ENCODE results near the gene RHOT1.

RHOT1 gene

GRCh38 chr17:32215696-32216095, 73.4 kb downstream of the RHOT1 start:
- no peak overlapping the region for H3K4me3 ChIP-seq (ENCODE audit: low read length)
- no peak for TF ChIP-seq ZNF274 (IDR thresholded peaks at IDR 0.05; ENCODE audit: low read depth, low read length)

GRCh38 chr17:32222621-32223020, 80.3 kb downstream of the RHOT1 start:
- no peak overlapping the region for H3K4me3 ChIP-seq (ENCODE audit: low read length)
- TF ChIP-seq ZNF274 (IDR thresholded peaks at IDR 0.05; ENCODE audit: low read depth, low read length): no peak

DNA sequence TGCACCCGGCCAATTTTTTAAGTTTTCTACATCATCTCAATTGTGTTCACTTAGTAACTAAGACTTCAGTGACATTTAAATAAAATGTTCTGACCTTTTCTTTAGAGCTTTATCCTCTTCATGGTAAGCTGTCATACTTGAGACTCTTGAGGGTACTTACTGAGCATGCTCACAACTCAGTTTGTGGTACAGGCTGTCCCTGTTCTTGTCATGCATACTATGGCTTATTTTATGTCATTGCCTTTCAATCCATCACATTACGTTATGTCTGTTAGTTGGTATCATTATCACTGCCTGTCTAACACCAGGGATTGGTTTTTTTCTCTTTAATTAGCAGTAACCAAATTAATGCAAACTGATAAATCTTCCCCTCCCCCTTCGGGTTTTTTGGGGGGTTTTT, 81.4 kb downstream of the RHOT1 start:
- no peak for TF ChIP-seq ZNF274 (IDR thresholded peaks at IDR 0.05; ENCODE audit: low read depth, low read length)

GRCh38 chr17:32226886-32227285, 84.6 kb downstream of the RHOT1 start:
- H3K4me3 ChIP-seq (ENCODE audit: low read length): no peak overlapping the region
- TF ChIP-seq ZNF274 (IDR thresholded peaks at IDR 0.05; ENCODE audit: low read depth, low read length): no peak

More for the DNA sequence above, 81.4 kb downstream of the RHOT1 start:
- no peak overlapping the region for H3K4me3 ChIP-seq (ENCODE audit: low read length)

- no peak for TF ChIP-seq ZNF274 (IDR thresholded peaks at IDR 0.05; ENCODE audit: low read depth, low read length)
- H3K4me3 ChIP-seq (ENCODE audit: low read length): no peak overlapping the region
These were observed 85.6 kb downstream of the RHOT1 start for GRCh38 chr17:32227910-32228309.

- no peak overlapping the region for H3K4me3 ChIP-seq (ENCODE audit: low read length)
- TF ChIP-seq ZNF274 (IDR thresholded peaks at IDR 0.05; ENCODE audit: low read depth, low read length): no peak
These were observed 93.3 kb downstream of the RHOT1 start for GRCh38 chr17:32235588-32235987.

- no peak for TF ChIP-seq ZNF274 (IDR thresholded peaks at IDR 0.05; ENCODE audit: low read depth, low read length)
- no peak overlapping the region for H3K4me3 ChIP-seq (ENCODE audit: low read length)
These were observed 97.2 kb downstream of the RHOT1 start for GRCh38 chr17:32239456-32239855.

- TF ChIP-seq ZNF274 (IDR thresholded peaks at IDR 0.05; ENCODE audit: low read depth, low read length): no peak
- no peak overlapping the region for H3K4me3 ChIP-seq (ENCODE audit: low read length)
These were observed 98.4 kb downstream of the RHOT1 start for GRCh38 chr17:32240750-32241149.

- H3K4me3 ChIP-seq (ENCODE audit: low read length): no peak overlapping the region
- TF ChIP-seq ZNF274 (IDR thresholded peaks at IDR 0.05; ENCODE audit: low read depth, low read length): no peak
These were observed 99.3 kb downstream of the RHOT1 start for GRCh38 chr17:32241640-32242039.

DNA sequence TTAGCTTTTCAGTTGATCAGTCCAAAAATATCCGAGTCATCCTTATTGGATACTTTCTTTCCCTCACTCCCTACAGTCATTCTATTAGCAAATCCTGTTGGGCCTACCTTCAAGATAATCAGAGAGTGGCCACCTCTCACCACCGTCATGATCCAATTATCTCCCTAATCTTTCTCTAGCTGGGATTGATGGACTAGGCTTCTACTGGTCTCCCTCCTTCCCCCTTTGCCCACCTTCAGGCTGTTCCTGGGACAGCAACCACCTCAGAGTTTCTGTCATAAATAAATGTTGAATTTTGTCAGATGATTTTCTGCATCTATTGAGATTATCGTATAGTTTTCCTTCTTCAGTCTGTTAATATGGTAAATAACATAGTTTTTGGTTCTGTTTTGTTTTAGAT, 107.2 kb downstream of the RHOT1 start:
- H3K4me3 ChIP-seq (ENCODE audit: low read length): no peak overlapping the region
- TF ChIP-seq ZNF274 (IDR thresholded peaks at IDR 0.05; ENCODE audit: low read depth, low read length): no peak

GRCh38 chr17:32253117-32253611, 110.9 kb downstream of the RHOT1 start:
- no peak overlapping the region for H3K4me3 ChIP-seq (ENCODE audit: low read length)
- TF ChIP-seq ZNF274 (IDR thresholded peaks at IDR 0.05; ENCODE audit: low read depth, low read length): no peak

- H3K4me3 ChIP-seq (ENCODE audit: low read length): no peak overlapping the region
- no peak for TF ChIP-seq ZNF274 (IDR thresholded peaks at IDR 0.05; ENCODE audit: low read depth, low read length)
These were observed 113.9 kb downstream of the RHOT1 start for GRCh38 chr17:32256012-32256700.

GRCh38 chr17:32256701-32257019, 114.4 kb downstream of the RHOT1 start:
- no peak for TF ChIP-seq ZNF274 (IDR thresholded peaks at IDR 0.05; ENCODE audit: low read depth, low read length)
- no peak overlapping the region for H3K4me3 ChIP-seq (ENCODE audit: low read length)

- TF ChIP-seq ZNF274 (IDR thresholded peaks at IDR 0.05; ENCODE audit: low read depth, low read length): no peak
- H3K4me3 ChIP-seq (ENCODE audit: low read length): no peak overlapping the region
These were observed 116.3 kb downstream of the RHOT1 start for GRCh38 chr17:32258383-32259140.

GRCh38 chr17:32259586-32259985, 117.3 kb downstream of the RHOT1 start:
- TF ChIP-seq ZNF274 (IDR thresholded peaks at IDR 0.05; ENCODE audit: low read depth, low read length): no peak
- H3K4me3 ChIP-seq (ENCODE audit: low read length): no peak overlapping the region

All from GM08714 (cell line).